ENCODE results near the gene KDM8.

The KDM8 gene

GRCh38 chr16:27231692-27232060 is 28.4 kb downstream of the KDM8 start:
- Histone ChIP-seq H3K36me3 (ENCODE audit: control insufficient read depth, insufficient read depth, low read length) (no peaks in the 10 kb centered on the region), H3K4me1 (ENCODE audit: control insufficient read depth, insufficient read depth, low read length, poor library complexity, severe bottlenecking) (peaks cover 15% of the 10 kb centered on the region), H3K4me3 (ENCODE audit: extremely low read depth, insufficient read depth, low read length, poor library complexity, severe bottlenecking) (no peak overlapping the region), H3K9me3 (ENCODE audit: control insufficient read depth, low read length) (no peaks in the 10 kb centered on the region), H3K27ac (ENCODE audit: low read depth, low read length, severe bottlenecking) (no peak overlapping the region)
- 91 to 94% methylated on average over 7 to 8 of the region's 8 CpGs for WGBS, 2 experiments (ENCODE audit: insufficient coverage in 2 of 2)

GRCh38 chr16:27232061-27232900 is 29.0 kb downstream of the KDM8 start:
- Histone ChIP-seq H3K36me3 (ENCODE audit: control insufficient read depth, insufficient read depth, low read length) (no peaks in the 10 kb centered on the region), H3K4me3 (ENCODE audit: extremely low read depth, insufficient read depth, low read length, poor library complexity, severe bottlenecking) (no peak overlapping the region), H3K27ac (ENCODE audit: low read depth, low read length, severe bottlenecking) (no peak overlapping the region), H3K4me1 (ENCODE audit: control insufficient read depth, insufficient read depth, low read length, poor library complexity, severe bottlenecking) (peaks cover 21% of the 10 kb centered on the region), H3K9me3 (ENCODE audit: control insufficient read depth, low read length) (no peaks in the 10 kb centered on the region)
- WGBS, 2 experiments (ENCODE audit: insufficient coverage in 2 of 2): 92 to 96% methylated on average over 24 to 26 of the region's 26 CpGs

GRCh38 chr16:27232901-27233625 is 29.7 kb downstream of the KDM8 start:
- 82 to 84% methylated on average over 11 to 12 of the region's 13 CpGs for WGBS, 2 experiments (ENCODE audit: insufficient coverage in 2 of 2)
- Histone ChIP-seq H3K9me3 (ENCODE audit: control insufficient read depth, low read length) (no peaks in the 10 kb centered on the region), H3K4me3 (ENCODE audit: extremely low read depth, insufficient read depth, low read length, poor library complexity, severe bottlenecking) (no peak overlapping the region), H3K27ac (ENCODE audit: low read depth, low read length, severe bottlenecking) (no peak overlapping the region), H3K36me3 (ENCODE audit: control insufficient read depth, insufficient read depth, low read length) (no peaks in the 10 kb centered on the region), H3K4me1 (ENCODE audit: control insufficient read depth, insufficient read depth, low read length, poor library complexity, severe bottlenecking) (peaks cover 27% of the 10 kb centered on the region)

- WGBS, 2 experiments (ENCODE audit: insufficient coverage in 2 of 2): 86 to 91% methylated on average over 6 of the region's 6 CpGs
- peaks cover 27% of the 10 kb centered on the region for H3K4me1 ChIP-seq (ENCODE audit: control insufficient read depth, insufficient read depth, low read length, poor library complexity, severe bottlenecking)
- no peaks in the 10 kb centered on the region for H3K9me3 ChIP-seq (ENCODE audit: control insufficient read depth, low read length)
- no peak overlapping the region for H3K4me3 ChIP-seq (ENCODE audit: extremely low read depth, insufficient read depth, low read length, poor library complexity, severe bottlenecking)
- no peaks in the 10 kb centered on the region for H3K36me3 ChIP-seq (ENCODE audit: control insufficient read depth, insufficient read depth, low read length)
- no peak overlapping the region for H3K27ac ChIP-seq (ENCODE audit: low read depth, low read length, severe bottlenecking)
Measured at GRCh38 chr16:27233731-27234130, 30.4 kb downstream of the KDM8 start.

GRCh38 chr16:27234171-27234570 is 30.8 kb downstream of the KDM8 start:
- H3K4me1 ChIP-seq (ENCODE audit: control insufficient read depth, insufficient read depth, low read length, poor library complexity, severe bottlenecking): peaks cover 27% of the 10 kb centered on the region
- WGBS, 2 experiments (ENCODE audit: insufficient coverage in 2 of 2): 83% methylated on average over 6 to 8 of the region's 8 CpGs

DNA sequence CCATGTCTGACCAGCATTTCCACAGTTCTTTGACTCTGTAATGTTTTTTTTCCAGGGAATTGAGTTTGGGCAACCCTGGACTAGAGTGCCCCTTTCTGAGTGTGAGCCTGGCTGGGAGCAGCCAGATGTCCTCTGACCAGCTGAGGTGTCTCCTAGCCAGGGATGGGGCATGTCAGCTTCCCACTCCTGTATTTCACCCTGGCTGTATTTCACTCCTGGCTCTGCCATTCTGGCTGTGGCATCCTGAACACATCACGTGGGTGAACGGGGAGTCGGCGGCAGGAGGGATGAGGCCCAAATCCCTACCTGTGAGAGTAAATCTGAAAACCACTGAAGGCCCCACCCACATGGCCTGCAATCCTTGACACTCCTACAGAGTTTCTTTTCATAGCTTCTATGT is 31.3 kb downstream of the KDM8 start:
- WGBS, 2 experiments (ENCODE audit: insufficient coverage in 2 of 2): 50 to 91% methylated on average over 1 to 4 of the region's 4 CpGs
- no peaks in the 10 kb centered on the region for H3K9me3 ChIP-seq (ENCODE audit: control insufficient read depth, low read length)
- H3K4me3 ChIP-seq (ENCODE audit: extremely low read depth, insufficient read depth, low read length, poor library complexity, severe bottlenecking): no peak overlapping the region
- no peak overlapping the region for H3K27ac ChIP-seq (ENCODE audit: low read depth, low read length, severe bottlenecking)
- no peaks in the 10 kb centered on the region for H3K36me3 ChIP-seq (ENCODE audit: control insufficient read depth, insufficient read depth, low read length)
- H3K4me1 ChIP-seq (ENCODE audit: control insufficient read depth, insufficient read depth, low read length, poor library complexity, severe bottlenecking): peaks cover 27% of the 10 kb centered on the region

More at GRCh38 chr16:27234171-27234570, 30.8 kb downstream of the KDM8 start:
- no peak overlapping the region for H3K27ac ChIP-seq (ENCODE audit: low read depth, low read length, severe bottlenecking)
- no peak overlapping the region for H3K4me3 ChIP-seq (ENCODE audit: extremely low read depth, insufficient read depth, low read length, poor library complexity, severe bottlenecking)
- no peaks in the 10 kb centered on the region for H3K36me3 ChIP-seq (ENCODE audit: control insufficient read depth, insufficient read depth, low read length)
- no peaks in the 10 kb centered on the region for H3K9me3 ChIP-seq (ENCODE audit: control insufficient read depth, low read length)

DNA sequence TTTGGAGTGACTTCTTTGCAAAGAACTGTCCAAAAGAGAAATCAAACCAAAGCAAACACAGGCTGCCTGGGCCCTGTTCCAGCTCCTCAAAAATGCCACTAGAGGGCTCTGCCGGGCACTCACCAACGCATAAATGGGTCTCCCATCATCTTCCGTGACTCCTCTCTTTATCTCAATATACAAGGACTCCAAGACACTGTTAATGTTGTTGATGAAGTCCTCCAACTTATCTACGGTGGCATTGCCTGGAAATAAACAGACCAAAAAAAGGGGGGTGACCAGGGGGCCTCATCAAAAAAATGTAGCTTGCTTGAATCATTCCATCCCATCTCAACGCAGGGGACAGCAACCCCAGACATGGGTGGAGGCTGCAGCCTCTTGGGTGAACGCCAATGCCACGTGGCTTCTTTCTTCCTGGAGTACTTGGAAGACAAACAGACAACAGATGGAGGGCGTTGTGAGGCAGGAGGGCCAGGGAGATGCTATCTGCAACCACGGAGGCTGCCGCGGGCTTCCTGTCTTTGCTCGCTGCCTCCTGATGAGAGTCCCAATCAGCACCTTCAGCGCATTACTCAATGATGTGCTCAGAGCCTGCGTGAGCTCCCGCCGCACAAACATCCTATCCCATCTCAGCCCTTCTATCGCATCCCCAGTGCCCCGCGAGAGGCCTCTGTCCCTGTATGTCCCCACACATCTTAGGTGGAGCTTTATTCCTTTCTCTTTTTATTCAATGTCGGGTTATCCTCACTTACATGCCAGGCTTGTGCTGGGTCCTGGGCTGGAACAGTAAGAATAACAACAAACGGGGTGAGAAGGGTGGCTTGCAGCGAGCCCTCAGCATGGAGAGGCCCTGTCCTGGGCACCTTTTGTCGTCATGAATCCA is 32.0 kb downstream of the KDM8 start:
- H3K9me3 ChIP-seq (ENCODE audit: control insufficient read depth, low read length): no peaks in the 10 kb centered on the region
- 73 to 79% methylated on average over 19 of the region's 23 CpGs for WGBS, 2 experiments (ENCODE audit: insufficient coverage in 2 of 2)
- peaks cover 27% of the 10 kb centered on the region for H3K4me1 ChIP-seq (ENCODE audit: control insufficient read depth, insufficient read depth, low read length, poor library complexity, severe bottlenecking)
- no peak overlapping the region for H3K4me3 ChIP-seq (ENCODE audit: extremely low read depth, insufficient read depth, low read length, poor library complexity, severe bottlenecking)
- no peak overlapping the region for H3K27ac ChIP-seq (ENCODE audit: low read depth, low read length, severe bottlenecking)
- H3K36me3 ChIP-seq (ENCODE audit: control insufficient read depth, insufficient read depth, low read length): no peaks in the 10 kb centered on the region

DNA sequence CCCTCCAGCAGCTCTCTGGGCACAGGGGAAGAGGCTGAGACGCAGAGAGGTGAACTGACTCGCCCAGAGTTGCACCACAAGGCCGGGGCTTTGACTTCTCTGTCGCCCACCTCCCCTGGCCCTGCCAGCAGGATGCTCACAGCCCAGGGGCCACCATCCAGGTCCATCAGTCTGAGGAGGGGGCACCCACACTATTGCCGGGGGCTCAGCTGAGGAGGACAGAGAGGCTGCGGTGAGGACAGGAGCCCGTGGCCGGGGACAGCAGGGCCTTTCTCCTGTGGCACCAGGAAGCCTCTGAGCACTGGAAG is 32.6 kb downstream of the KDM8 start:
- 95 to 97% methylated on average over 7 to 8 of the region's 8 CpGs for WGBS, 2 experiments (ENCODE audit: insufficient coverage in 2 of 2)
- no peak overlapping the region for H3K4me3 ChIP-seq (ENCODE audit: extremely low read depth, insufficient read depth, low read length, poor library complexity, severe bottlenecking)
- no peaks in the 10 kb centered on the region for H3K36me3 ChIP-seq (ENCODE audit: control insufficient read depth, insufficient read depth, low read length)
- peaks cover 27% of the 10 kb centered on the region for H3K4me1 ChIP-seq (ENCODE audit: control insufficient read depth, insufficient read depth, low read length, poor library complexity, severe bottlenecking)
- no peak overlapping the region for H3K27ac ChIP-seq (ENCODE audit: low read depth, low read length, severe bottlenecking)
- H3K9me3 ChIP-seq (ENCODE audit: control insufficient read depth, low read length): no peaks in the 10 kb centered on the region

DNA sequence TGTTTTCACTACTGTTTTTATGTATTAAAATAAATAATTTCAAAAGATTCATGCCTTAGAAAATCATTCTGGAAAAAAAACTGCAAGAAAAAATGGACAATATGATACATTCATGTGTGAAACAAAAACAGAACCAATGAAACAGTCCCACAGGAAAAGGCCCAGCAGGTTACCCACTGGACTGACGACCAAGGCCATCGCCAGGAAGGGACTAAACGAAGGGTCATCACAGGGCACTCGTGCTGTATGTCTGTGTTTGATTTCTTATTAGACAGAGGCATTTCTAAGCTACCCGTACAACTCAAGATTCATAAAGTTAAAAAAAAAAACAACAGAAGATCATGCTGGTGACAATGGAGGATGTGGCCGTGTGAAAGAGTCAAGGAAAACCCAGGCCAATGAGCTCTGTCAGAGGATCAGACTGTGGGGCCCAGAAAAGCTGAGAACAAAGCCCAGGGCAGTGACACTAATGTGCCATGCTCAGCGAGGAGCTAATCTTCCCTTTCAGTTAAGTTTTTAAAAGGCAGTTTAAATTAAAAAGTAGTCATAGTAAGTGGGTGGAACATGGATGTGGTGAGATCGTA is 33.4 kb downstream of the KDM8 start:
- Histone ChIP-seq H3K36me3 (ENCODE audit: control insufficient read depth, insufficient read depth, low read length) (no peaks in the 10 kb centered on the region), H3K9me3 (ENCODE audit: control insufficient read depth, low read length) (no peaks in the 10 kb centered on the region), H3K27ac (ENCODE audit: low read depth, low read length, severe bottlenecking) (peak overlapping the region; percentile 72), H3K4me1 (ENCODE audit: control insufficient read depth, insufficient read depth, low read length, poor library complexity, severe bottlenecking) (peaks cover 34% of the 10 kb centered on the region), H3K4me3 (ENCODE audit: extremely low read depth, insufficient read depth, low read length, poor library complexity, severe bottlenecking) (no peak overlapping the region)
- 74 to 89% methylated on average over 3 to 4 of the region's 8 CpGs for WGBS, 2 experiments (ENCODE audit: insufficient coverage in 2 of 2)

- WGBS, 2 experiments (ENCODE audit: insufficient coverage in 2 of 2): 87 to 90% methylated on average over 20 to 21 of the region's 22 CpGs
- Histone ChIP-seq H3K27ac (ENCODE audit: low read depth, low read length, severe bottlenecking) (peak overlapping the region; percentile 72), H3K36me3 (ENCODE audit: control insufficient read depth, insufficient read depth, low read length) (no peaks in the 10 kb centered on the region), H3K9me3 (ENCODE audit: control insufficient read depth, low read length) (no peaks in the 10 kb centered on the region), H3K4me1 (ENCODE audit: control insufficient read depth, insufficient read depth, low read length, poor library complexity, severe bottlenecking) (peaks cover 35% of the 10 kb centered on the region), H3K4me3 (ENCODE audit: extremely low read depth, insufficient read depth, low read length, poor library complexity, severe bottlenecking) (no peak overlapping the region)
Measured at GRCh38 chr16:27237219-27238015, 34.1 kb downstream of the KDM8 start.

Measured in mesodermal cell (in vitro differentiated cells).